Activated naive CD4-positive, alpha-beta T cell treated with anti-CD3 and anti-CD28 coated beads for 36 hours (primary cell): ENCODE results near the gene ZNF618. TPM values are rescaled to one million over a fixed set of nuclear protein-coding genes. Genes with fewer than 3 reads are reported as not detected.
A peak's percentile ranks its signal among the peaks of the same experiment; 100 is the strongest.

ENCODE experiments used
- CTCF ChIA-PET: fragments of 350-600 bp; sonication (Branson Sonifier 250); formaldehyde crosslinking; loops from one replicate; lab custom pipeline; 2021; ENCODE audit warnings: antibody characterized with exemption; lab: Charles Lee
- DNase-seq: peaks from one replicate; pipeline ENCODE4 v3.0.0-alpha.2; 2020
- H3K27ac Mint-ChIP-seq: one replicate; pipeline ENCODE4 v1.8.0; 2021; ENCODE audit warnings: mild to moderate bottlenecking, mixed read lengths
- H3K27me3 Mint-ChIP-seq: one replicate; pipeline ENCODE4 v1.8.0; 2021; ENCODE audit warnings: low read depth, mixed read lengths
- H3K36me3 Mint-ChIP-seq: one replicate; pipeline ENCODE4 v1.8.0; 2021; ENCODE audit warnings: low read depth, mixed read lengths
- H3K4me1 Mint-ChIP-seq: one replicate; pipeline ENCODE4 v1.8.0; 2021; ENCODE audit warnings: low read depth, mixed read lengths
- H3K4me3 Mint-ChIP-seq: one replicate; pipeline ENCODE4 v1.8.0; 2021; ENCODE audit warnings: mild to moderate bottlenecking, moderate library complexity, mixed read lengths
- H3K9me3 Mint-ChIP-seq: one replicate; pipeline ENCODE4 v1.8.0; 2021; ENCODE audit warnings: mixed read lengths
- intact Hi-C: fragments of 100-400 bp; cut with micrococcal nuclease; formaldehyde crosslinking; loops from one replicate; pipeline ENCODE4 v1.15.1; 2023
- total RNA-seq, 2 experiments: library from RNA; stranded (reverse); gene quantifications; one replicate each; pipeline ENCODE4 v1.2.3, GENCODE V29; 2021

The ZNF618 gene
- under 1 TPM; 0.02 to 0.10 TPM for total RNA-seq

GRCh38 chr9:113876151-113876992 is at the start of gene ZNF618:
Gene ZNF618, plus strand, starts transcription at chr9:113876309. Its CDS starts 72 bp downstream, at chr9:113876381.
- H3K27ac Mint-ChIP-seq = no peak within 1 kb of the TSS
- intact Hi-C loops = loop anchor here (1.0 kb wide), 3 partner anchors 69 to 194 kb away; no protein-coding TSS in a partner anchor
- no peak for DNase-seq
- H3K4me1 Mint-ChIP-seq = peaks cover 4% of the 10 kb centered on the region
- H3K9me3 Mint-ChIP-seq = no peaks in the 10 kb centered on the region
- H3K36me3 Mint-ChIP-seq = peaks cover 1% of the 10 kb centered on the region
- peaks cover 14% of the 10 kb centered on the region for H3K27me3 Mint-ChIP-seq
- CTCF ChIA-PET = interaction anchor here (0.6 to 1.8 kb wide), 10 partner anchors 12 to 855 kb away, joined by 3 to 12 read pairs (median 3); no protein-coding TSS in a partner anchor
- H3K4me3 Mint-ChIP-seq = peak within 1 kb of the TSS; percentile 80

- CTCF ChIA-PET = no interaction called here
- H3K36me3 Mint-ChIP-seq = no peaks in the 10 kb centered on the region
- H3K4me3 Mint-ChIP-seq = no peak overlapping the region
- H3K27ac Mint-ChIP-seq = no peak overlapping the region
- DNase-seq = no peak
- H3K27me3 Mint-ChIP-seq = peaks cover 9% of the 10 kb centered on the region
- H3K4me1 Mint-ChIP-seq = no peaks in the 10 kb centered on the region
- H3K9me3 Mint-ChIP-seq = peaks cover 9% of the 10 kb centered on the region
- intact Hi-C loops = no loop called here
Measured at GRCh38 chr9:113828221-113828620, 47.9 kb upstream of the ZNF618 start.

- Mint-ChIP-seq H3K27ac (no peak overlapping the region), H3K27me3 (peaks cover 12% of the 10 kb centered on the region), H3K4me3 (no peak overlapping the region), H3K36me3 (peaks cover 1% of the 10 kb centered on the region), H3K4me1 (no peaks in the 10 kb centered on the region), H3K9me3 (peaks cover 9% of the 10 kb centered on the region)
- DNase-seq = no peak
- intact Hi-C loops = no loop called here
- CTCF ChIA-PET = no interaction called here
Measured at GRCh38 chr9:113837334-113837733, 38.8 kb upstream of the ZNF618 start.

- Mint-ChIP-seq H3K36me3 (no peaks in the 10 kb centered on the region), H3K4me1 (no peaks in the 10 kb centered on the region), H3K4me3 (no peak overlapping the region), H3K27me3 (no peaks in the 10 kb centered on the region), H3K27ac (no peak overlapping the region), H3K9me3 (peaks cover 3% of the 10 kb centered on the region)
- CTCF ChIA-PET = interaction anchor here (1.4 kb wide), 1 partner anchor 34 kb away, joined by 4 read pairs; no protein-coding TSS in a partner anchor
- DNase-seq = no peak
- intact Hi-C loops = no loop called here
Measured at GRCh38 chr9:113842086-113842485, 34.0 kb upstream of the ZNF618 start.

- intact Hi-C loops = no loop called here
- Mint-ChIP-seq H3K9me3 (peaks cover 3% of the 10 kb centered on the region), H3K4me1 (no peaks in the 10 kb centered on the region), H3K27me3 (no peaks in the 10 kb centered on the region), H3K27ac (no peak overlapping the region), H3K36me3 (no peaks in the 10 kb centered on the region), H3K4me3 (no peak overlapping the region)
- CTCF ChIA-PET = no interaction called here
- DNase-seq = no peak
Measured at GRCh38 chr9:113844466-113844865, 31.6 kb upstream of the ZNF618 start.

- DNase-seq = no peak
- H3K36me3 Mint-ChIP-seq = peaks cover 2% of the 10 kb centered on the region
- CTCF ChIA-PET = no interaction called here
- H3K4me1 Mint-ChIP-seq = peaks cover 9% of the 10 kb centered on the region
- peaks cover 9% of the 10 kb centered on the region for H3K27me3 Mint-ChIP-seq
- H3K27ac Mint-ChIP-seq = no peak overlapping the region
- peaks cover 17% of the 10 kb centered on the region for H3K9me3 Mint-ChIP-seq
- intact Hi-C loops = no loop called here
- no peak overlapping the region for H3K4me3 Mint-ChIP-seq
Measured at GRCh38 chr9:113851359-113851758, 24.8 kb upstream of the ZNF618 start.

GRCh38 chr9:113851873-113852272 is 24.2 kb upstream of the ZNF618 start:
- CTCF ChIA-PET = no interaction called here
- H3K36me3 Mint-ChIP-seq = peaks cover 2% of the 10 kb centered on the region
- DNase-seq = no peak
- H3K9me3 Mint-ChIP-seq = peaks cover 16% of the 10 kb centered on the region
- H3K4me3 Mint-ChIP-seq = no peak overlapping the region
- H3K27ac Mint-ChIP-seq = no peak overlapping the region
- peaks cover 9% of the 10 kb centered on the region for H3K4me1 Mint-ChIP-seq
- H3K27me3 Mint-ChIP-seq = peaks cover 9% of the 10 kb centered on the region
- intact Hi-C loops = no loop called here

- CTCF ChIA-PET = no interaction called here
- H3K27me3 Mint-ChIP-seq = peaks cover 9% of the 10 kb centered on the region
- DNase-seq = no peak
- peaks cover 2% of the 10 kb centered on the region for H3K36me3 Mint-ChIP-seq
- H3K4me3 Mint-ChIP-seq = no peak overlapping the region
- peaks cover 9% of the 10 kb centered on the region for H3K4me1 Mint-ChIP-seq
- H3K27ac Mint-ChIP-seq = no peak overlapping the region
- intact Hi-C loops = no loop called here
- H3K9me3 Mint-ChIP-seq = peaks cover 14% of the 10 kb centered on the region
Measured at GRCh38 chr9:113853333-113853732, 22.8 kb upstream of the ZNF618 start.

GRCh38 chr9:113854310-113854709 is 21.8 kb upstream of the ZNF618 start:
- intact Hi-C loops = no loop called here
- CTCF ChIA-PET = interaction anchor here (0.6 kb wide), 2 partner anchors 100 to 182 kb away, joined by 3 to 5 read pairs; no protein-coding TSS in a partner anchor
- H3K27ac Mint-ChIP-seq = no peak overlapping the region
- no peak overlapping the region for H3K4me3 Mint-ChIP-seq
- peaks cover 9% of the 10 kb centered on the region for H3K27me3 Mint-ChIP-seq
- no peak for DNase-seq
- peaks cover 14% of the 10 kb centered on the region for H3K9me3 Mint-ChIP-seq
- peaks cover 9% of the 10 kb centered on the region for H3K4me1 Mint-ChIP-seq
- peaks cover 2% of the 10 kb centered on the region for H3K36me3 Mint-ChIP-seq

- Mint-ChIP-seq H3K27ac (no peak overlapping the region), H3K36me3 (no peaks in the 10 kb centered on the region), H3K4me1 (no peaks in the 10 kb centered on the region), H3K4me3 (no peak overlapping the region), H3K27me3 (peaks cover 23% of the 10 kb centered on the region), H3K9me3 (no peaks in the 10 kb centered on the region)
- CTCF ChIA-PET = interaction anchor here (1.1 kb wide), 1 partner anchor 105 kb away, joined by 3 read pairs; no protein-coding TSS in a partner anchor
- DNase-seq = peak; percentile 13
- intact Hi-C loops = no loop called here
Measured at GRCh38 chr9:113857875-113858274, 18.2 kb upstream of the ZNF618 start.

- peaks cover 23% of the 10 kb centered on the region for H3K27me3 Mint-ChIP-seq
- no peak overlapping the region for H3K4me3 Mint-ChIP-seq
- intact Hi-C loops = no loop called here
- H3K9me3 Mint-ChIP-seq = no peaks in the 10 kb centered on the region
- H3K36me3 Mint-ChIP-seq = no peaks in the 10 kb centered on the region
- CTCF ChIA-PET = no interaction called here
- no peak for DNase-seq
- no peaks in the 10 kb centered on the region for H3K4me1 Mint-ChIP-seq
- H3K27ac Mint-ChIP-seq = no peak overlapping the region
Measured at GRCh38 chr9:113858282-113858681, 17.8 kb upstream of the ZNF618 start.

- Mint-ChIP-seq H3K36me3 (no peaks in the 10 kb centered on the region), H3K27ac (no peak overlapping the region), H3K4me3 (no peak overlapping the region), H3K4me1 (no peaks in the 10 kb centered on the region), H3K9me3 (no peaks in the 10 kb centered on the region), H3K27me3 (peaks cover 18% of the 10 kb centered on the region)
- no peak for DNase-seq
- intact Hi-C loops = no loop called here
- CTCF ChIA-PET = no interaction called here
Measured at GRCh38 chr9:113863345-113863744, 12.8 kb upstream of the ZNF618 start.

- no peaks in the 10 kb centered on the region for H3K9me3 Mint-ChIP-seq
- no peaks in the 10 kb centered on the region for H3K36me3 Mint-ChIP-seq
- H3K27me3 Mint-ChIP-seq = peaks cover 5% of the 10 kb centered on the region
- no peak for DNase-seq
- H3K4me3 Mint-ChIP-seq = no peak overlapping the region
- intact Hi-C loops = no loop called here
- CTCF ChIA-PET = no interaction called here
- H3K4me1 Mint-ChIP-seq = no peaks in the 10 kb centered on the region
- H3K27ac Mint-ChIP-seq = no peak overlapping the region
Measured at GRCh38 chr9:113868501-113868900, 7.6 kb upstream of the ZNF618 start.
